ENCODE measurements around the gene PLA2G15. TPM values are rescaled to one million over a fixed set of nuclear protein-coding genes. Genes with fewer than 3 reads are reported as not detected.
A peak's percentile ranks its signal among the peaks of the same experiment; 100 is the strongest.

The PLA2G15 gene
- total RNA-seq, 6 experiments from 2014 or later = 40.1 to 47.4 (median 44.4) TPM

- DNase-seq = no peak
- TF ChIP-seq, protein P1, sequence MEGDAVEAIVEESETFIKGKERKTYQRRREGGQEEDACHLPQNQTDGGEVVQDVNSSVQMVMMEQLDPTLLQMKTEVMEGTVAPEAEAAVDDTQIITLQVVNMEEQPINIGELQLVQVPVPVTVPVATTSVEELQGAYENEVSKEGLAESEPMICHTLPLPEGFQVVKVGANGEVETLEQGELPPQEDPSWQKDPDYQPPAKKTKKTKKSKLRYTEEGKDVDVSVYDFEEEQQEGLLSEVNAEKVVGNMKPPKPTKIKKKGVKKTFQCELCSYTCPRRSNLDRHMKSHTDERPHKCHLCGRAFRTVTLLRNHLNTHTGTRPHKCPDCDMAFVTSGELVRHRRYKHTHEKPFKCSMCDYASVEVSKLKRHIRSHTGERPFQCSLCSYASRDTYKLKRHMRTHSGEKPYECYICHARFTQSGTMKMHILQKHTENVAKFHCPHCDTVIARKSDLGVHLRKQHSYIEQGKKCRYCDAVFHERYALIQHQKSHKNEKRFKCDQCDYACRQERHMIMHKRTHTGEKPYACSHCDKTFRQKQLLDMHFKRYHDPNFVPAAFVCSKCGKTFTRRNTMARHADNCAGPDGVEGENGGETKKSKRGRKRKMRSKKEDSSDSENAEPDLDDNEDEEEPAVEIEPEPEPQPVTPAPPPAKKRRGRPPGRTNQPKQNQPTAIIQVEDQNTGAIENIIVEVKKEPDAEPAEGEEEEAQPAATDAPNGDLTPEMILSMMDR (IDR thresholded peaks at IDR 0.05) = no peak
- Mint-ChIP-seq H3K27me3 (ENCODE audit: insufficient read depth) (no peaks in the 10 kb centered on the region; the same call in 1 of the 2 replicates), H3K4me3 (no peak overlapping the region), H3K9me3 (no peaks in the 10 kb centered on the region), H3K4me1 (ENCODE audit: low read depth) (0 out of 2 replicates have a peak, but pooled peaks cover 4% of the 10 kb centered on the region), H3K27ac (no peak overlapping the region; the same call in 1 of the 2 replicates), H3K36me3 (ENCODE audit: low read depth) (no peaks in the 10 kb centered on the region)
Observed at GRCh38 chr16:68219725-68220351, 25.3 kb upstream of the PLA2G15 start.

GRCh38 chr16:68223072-68223471 is 22.1 kb upstream of the PLA2G15 start:
- no peaks in the 10 kb centered on the region for H3K9me3 Mint-ChIP-seq
- no peak overlapping the region for H3K27ac Mint-ChIP-seq
- H3K4me3 Mint-ChIP-seq = no peak overlapping the region
- H3K36me3 Mint-ChIP-seq (ENCODE audit: low read depth) = no peaks in the 10 kb centered on the region
- H3K27me3 Mint-ChIP-seq (ENCODE audit: insufficient read depth) = no peaks in the 10 kb centered on the region; the same call in 1 of the 2 replicates
- peaks cover 16% of the 10 kb centered on the region for H3K4me1 Mint-ChIP-seq (ENCODE audit: low read depth)
- no peak for DNase-seq
- TF ChIP-seq, protein P1 (IDR thresholded peaks at IDR 0.05) = no peak

- H3K4me1 Mint-ChIP-seq (ENCODE audit: low read depth) = peaks cover 19% of the 10 kb centered on the region
- TF ChIP-seq, protein P1 (IDR thresholded peaks at IDR 0.05) = no peak
- H3K27ac Mint-ChIP-seq = no peak overlapping the region
- no peak for DNase-seq
- no peak overlapping the region for H3K4me3 Mint-ChIP-seq
- H3K27me3 Mint-ChIP-seq (ENCODE audit: insufficient read depth) = no peaks in the 10 kb centered on the region; the same call in 1 of the 2 replicates
- H3K9me3 Mint-ChIP-seq = no peaks in the 10 kb centered on the region
- no peaks in the 10 kb centered on the region for H3K36me3 Mint-ChIP-seq (ENCODE audit: low read depth)
Observed at GRCh38 chr16:68226116-68226515, 19.1 kb upstream of the PLA2G15 start.

- TF ChIP-seq, protein P1 (IDR thresholded peaks at IDR 0.05) = no peak
- no peaks in the 10 kb centered on the region for H3K9me3 Mint-ChIP-seq
- peaks cover 19% of the 10 kb centered on the region for H3K4me1 Mint-ChIP-seq (ENCODE audit: low read depth)
- peaks cover 1% of the 10 kb centered on the region; the same call in 1 of the 2 replicates for H3K27me3 Mint-ChIP-seq (ENCODE audit: insufficient read depth)
- H3K36me3 Mint-ChIP-seq (ENCODE audit: low read depth) = no peaks in the 10 kb centered on the region
- DNase-seq = no peak
- H3K4me3 Mint-ChIP-seq = no peak overlapping the region
- peak overlapping the region; percentile 45; the same call in 1 of the 2 replicates for H3K27ac Mint-ChIP-seq
Observed at GRCh38 chr16:68227183-68227793, 17.9 kb upstream of the PLA2G15 start.

DNA sequence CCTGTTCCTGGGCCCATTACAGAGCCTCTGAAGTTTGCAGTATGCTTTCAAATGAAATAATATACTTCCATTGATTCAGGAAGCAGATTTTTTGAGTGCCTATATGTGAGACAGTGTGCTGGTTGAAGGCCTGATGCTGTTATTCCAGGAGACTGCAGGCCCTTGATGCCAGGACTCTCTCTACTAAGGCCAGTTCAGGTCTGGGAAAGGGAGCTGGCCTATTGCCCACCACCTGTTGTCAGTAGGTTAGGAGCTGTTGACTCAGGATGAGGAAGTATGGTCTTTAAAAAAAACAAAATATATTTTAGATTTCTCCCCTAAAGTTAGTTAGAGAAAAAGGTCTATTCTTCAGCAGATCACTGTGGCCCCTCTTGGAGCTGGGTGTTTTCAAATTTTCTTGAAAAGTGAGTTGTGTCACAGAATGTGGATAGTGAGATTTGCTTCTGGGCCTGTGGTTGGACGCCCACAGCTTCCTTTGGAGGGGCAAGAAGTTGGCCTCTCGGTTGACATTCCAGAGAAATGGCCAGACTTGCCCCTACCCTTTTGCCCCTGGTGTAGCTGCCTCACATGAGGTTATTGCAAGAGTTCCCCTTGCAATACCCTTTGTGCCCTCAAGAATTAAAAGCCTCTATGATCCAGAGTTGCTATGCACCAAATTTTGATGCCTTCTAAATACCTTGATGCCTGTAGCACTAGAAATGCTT is 17.2 kb upstream of the PLA2G15 start:
- H3K36me3 Mint-ChIP-seq (ENCODE audit: low read depth) = no peaks in the 10 kb centered on the region
- no peak overlapping the region for H3K27ac Mint-ChIP-seq
- TF ChIP-seq, protein P1 (IDR thresholded peaks at IDR 0.05) = peak; percentile 23; the same call in 1 of the 2 replicates
- H3K9me3 Mint-ChIP-seq = no peaks in the 10 kb centered on the region
- no peak for DNase-seq
- H3K27me3 Mint-ChIP-seq (ENCODE audit: insufficient read depth) = peaks cover 1% of the 10 kb centered on the region; the same call in 1 of the 2 replicates
- no peak overlapping the region for H3K4me3 Mint-ChIP-seq
- H3K4me1 Mint-ChIP-seq (ENCODE audit: low read depth) = peaks cover 19% of the 10 kb centered on the region

Measured in HFFc6 (cell line).